ENCODE data around the gene SPECC1.

Gene SPECC1

DNA sequence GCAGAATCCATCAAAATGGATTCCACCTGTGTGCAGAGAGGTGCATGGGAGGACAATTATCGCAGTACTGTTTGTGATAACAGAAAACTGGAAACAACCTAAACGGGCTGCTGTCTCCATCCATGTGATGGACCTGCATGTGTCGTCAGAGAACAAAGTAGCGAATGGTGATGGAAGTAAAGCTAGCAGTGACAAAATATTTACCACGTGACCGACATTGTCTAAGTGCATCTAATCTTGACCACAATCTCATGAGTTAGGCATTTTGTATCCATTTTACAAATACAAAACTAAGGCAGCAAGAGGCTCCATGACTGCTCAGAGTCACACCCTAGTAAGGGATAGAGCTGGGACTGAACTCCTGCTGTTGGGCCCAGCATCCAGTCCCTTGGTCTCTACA lies 270.9 kb downstream of the SPECC1 start:
- TF ChIP-seq, protein P1, sequence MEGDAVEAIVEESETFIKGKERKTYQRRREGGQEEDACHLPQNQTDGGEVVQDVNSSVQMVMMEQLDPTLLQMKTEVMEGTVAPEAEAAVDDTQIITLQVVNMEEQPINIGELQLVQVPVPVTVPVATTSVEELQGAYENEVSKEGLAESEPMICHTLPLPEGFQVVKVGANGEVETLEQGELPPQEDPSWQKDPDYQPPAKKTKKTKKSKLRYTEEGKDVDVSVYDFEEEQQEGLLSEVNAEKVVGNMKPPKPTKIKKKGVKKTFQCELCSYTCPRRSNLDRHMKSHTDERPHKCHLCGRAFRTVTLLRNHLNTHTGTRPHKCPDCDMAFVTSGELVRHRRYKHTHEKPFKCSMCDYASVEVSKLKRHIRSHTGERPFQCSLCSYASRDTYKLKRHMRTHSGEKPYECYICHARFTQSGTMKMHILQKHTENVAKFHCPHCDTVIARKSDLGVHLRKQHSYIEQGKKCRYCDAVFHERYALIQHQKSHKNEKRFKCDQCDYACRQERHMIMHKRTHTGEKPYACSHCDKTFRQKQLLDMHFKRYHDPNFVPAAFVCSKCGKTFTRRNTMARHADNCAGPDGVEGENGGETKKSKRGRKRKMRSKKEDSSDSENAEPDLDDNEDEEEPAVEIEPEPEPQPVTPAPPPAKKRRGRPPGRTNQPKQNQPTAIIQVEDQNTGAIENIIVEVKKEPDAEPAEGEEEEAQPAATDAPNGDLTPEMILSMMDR (IDR thresholded peaks at IDR 0.05) = no peak

DNA sequence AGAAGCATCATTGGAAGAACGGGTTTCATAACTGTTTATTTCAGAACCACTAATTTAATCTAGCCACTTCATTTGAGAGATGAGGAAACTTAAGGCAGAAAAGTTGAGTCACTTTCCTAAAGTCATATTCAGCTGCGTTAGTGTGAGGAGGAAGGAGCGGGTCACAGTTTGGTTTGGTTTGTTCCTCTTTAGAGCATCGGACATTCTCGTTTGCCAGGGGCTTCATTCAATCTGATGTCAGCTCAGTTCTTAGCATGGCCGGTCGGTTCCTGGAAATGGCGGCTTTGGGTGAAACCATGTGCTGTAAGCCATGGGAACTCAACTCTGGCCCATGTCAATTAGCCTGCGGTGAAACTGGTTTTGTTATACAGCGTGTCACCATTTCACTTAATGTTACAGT lies 271.7 kb downstream of the SPECC1 start:
- TF ChIP-seq, protein P1 (IDR thresholded peaks at IDR 0.05) = no peak

DNA sequence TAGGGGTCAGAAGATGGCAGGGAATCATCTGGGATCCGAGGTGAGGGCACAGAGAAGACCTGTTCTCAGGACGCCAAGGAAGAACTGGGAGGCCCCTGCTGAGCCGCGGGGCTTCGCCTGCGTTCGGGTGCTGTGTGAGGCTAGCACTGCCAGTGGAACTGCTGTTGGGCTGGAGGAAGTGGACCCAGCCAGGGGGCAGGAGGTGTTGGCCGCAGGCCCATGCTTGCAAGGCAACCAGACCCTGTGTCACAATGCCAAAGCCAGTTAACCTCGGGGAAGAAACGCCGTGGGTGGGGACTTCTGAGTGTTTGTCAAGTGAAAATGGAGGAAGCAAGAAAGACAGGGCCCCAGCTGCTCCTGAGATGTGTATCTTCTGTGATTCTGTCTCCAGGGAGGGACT lies 272.7 kb downstream of the SPECC1 start:
- TF ChIP-seq, protein P1 (IDR thresholded peaks at IDR 0.05) = no peak

DNA sequence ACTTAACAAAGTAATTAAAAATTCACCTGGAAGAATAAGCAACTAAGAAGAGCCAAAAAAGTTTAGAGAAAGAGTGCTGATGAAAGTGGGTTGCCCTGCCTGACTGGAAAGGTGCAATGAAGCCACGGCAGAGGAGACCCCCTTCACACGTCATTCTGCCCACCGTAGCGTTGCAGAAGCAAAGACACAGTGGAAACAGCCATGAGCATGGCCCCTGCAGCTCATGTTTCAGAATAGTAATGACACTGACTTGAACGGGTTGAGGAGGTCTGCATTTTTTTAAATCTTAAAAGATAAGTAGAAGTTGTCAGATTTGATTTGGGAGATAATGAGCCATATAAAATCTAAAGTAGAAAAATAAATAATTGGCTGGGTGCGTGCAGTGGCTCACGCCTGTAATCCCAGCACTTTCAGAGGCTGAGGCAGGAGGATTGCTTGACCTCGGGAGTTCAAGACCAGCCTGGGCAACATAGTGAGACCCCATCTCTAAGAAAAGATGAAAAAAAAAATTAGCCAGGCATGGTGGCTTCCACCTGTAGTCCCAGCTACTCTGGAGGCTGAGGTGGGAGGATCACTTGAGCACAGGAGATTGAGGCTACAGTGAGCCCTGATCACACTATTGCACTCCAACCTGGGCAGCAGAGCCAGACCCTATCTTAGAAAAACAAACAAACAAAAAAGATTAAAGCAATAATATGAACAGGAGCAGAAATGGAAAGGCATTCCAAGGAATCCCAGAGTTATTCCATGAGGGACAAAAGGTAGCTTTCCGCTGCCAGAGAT lies 273.6 kb downstream of the SPECC1 start:
- TF ChIP-seq, protein P1 (IDR thresholded peaks at IDR 0.05) = no peak

DNA sequence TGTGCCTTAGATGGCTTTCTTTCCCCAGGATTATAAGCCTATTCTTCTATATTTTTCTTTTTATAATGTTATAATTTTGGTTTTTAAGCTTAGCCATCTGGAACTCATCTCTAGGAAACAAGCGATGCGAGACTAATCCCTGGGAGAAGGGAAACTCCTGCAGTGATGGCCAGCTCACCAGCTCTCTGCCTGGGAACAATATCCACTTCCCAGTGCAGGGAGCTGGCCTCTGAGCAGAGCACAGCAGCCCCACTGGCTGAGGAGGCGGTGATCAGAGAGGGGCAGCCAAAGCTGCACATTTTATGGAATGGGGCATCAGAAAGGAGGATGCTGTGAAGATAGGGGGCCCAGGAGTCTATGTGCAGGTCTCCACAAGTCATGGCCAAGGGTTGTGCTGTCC lies 274.9 kb downstream of the SPECC1 start:
- TF ChIP-seq, protein P1 (IDR thresholded peaks at IDR 0.05) = no peak

DNA sequence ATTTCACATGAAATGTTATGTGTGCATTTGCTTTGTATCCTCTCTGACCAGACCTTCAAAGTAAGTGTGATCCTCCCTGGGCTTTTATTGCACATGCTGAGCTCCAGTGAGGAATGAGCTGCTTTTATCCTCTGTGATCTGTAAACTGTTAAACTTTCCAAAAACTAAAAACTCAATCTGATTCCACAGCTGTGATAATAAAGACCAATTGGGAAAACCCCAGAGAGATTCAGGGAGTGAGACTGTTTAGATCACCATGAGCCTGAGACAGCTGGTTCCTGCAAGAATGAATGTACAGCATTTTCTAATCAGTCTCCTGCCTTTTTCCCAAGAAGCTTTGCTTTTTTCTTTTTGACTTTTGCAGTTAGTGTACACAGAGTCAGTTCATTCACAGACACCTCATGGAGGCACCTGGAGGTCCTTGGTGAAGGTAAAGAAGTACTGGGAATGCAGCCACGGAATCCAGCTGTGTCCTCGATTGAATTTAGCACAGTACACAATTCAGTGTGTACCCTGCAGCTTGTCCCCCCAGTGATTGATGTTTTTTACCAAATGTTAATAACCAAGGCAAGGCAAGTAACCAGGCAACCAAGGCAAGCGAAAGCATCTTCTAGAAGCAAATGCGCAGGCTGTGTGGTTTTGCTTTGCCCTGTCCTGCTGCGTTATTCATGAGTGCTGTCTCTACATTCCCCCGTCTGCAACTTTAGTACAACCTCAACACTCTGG lies 275.6 kb downstream of the SPECC1 start:
- TF ChIP-seq, protein P1 (IDR thresholded peaks at IDR 0.05) = no peak

DNA sequence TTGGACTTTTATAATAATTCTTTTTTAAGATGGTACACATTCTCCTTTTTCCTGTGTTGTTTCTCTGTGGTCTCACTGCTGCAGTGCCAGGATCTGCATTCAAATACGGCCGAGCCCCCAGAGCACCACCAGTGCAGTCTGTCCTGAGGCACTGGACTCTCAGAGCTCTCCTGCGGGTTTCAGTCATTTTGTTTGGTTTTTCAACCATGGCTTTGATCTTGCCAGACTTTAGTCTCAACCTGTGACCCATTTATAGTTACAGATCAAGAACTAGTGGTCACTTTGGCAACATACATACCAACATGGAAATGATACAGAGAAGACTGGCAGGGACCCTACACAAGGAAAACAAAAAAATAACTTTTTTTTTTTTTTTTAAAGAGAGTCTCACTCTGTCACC lies 280.8 kb downstream of the SPECC1 start:
- TF ChIP-seq, protein P1 (IDR thresholded peaks at IDR 0.05) = no peak
